Measurements from ENCODE around the gene NFYC.

GRCh38 chr1:40645118-40645680, 46.3 kb upstream of the NFYC start:
- TF ChIP-seq, protein P1, sequence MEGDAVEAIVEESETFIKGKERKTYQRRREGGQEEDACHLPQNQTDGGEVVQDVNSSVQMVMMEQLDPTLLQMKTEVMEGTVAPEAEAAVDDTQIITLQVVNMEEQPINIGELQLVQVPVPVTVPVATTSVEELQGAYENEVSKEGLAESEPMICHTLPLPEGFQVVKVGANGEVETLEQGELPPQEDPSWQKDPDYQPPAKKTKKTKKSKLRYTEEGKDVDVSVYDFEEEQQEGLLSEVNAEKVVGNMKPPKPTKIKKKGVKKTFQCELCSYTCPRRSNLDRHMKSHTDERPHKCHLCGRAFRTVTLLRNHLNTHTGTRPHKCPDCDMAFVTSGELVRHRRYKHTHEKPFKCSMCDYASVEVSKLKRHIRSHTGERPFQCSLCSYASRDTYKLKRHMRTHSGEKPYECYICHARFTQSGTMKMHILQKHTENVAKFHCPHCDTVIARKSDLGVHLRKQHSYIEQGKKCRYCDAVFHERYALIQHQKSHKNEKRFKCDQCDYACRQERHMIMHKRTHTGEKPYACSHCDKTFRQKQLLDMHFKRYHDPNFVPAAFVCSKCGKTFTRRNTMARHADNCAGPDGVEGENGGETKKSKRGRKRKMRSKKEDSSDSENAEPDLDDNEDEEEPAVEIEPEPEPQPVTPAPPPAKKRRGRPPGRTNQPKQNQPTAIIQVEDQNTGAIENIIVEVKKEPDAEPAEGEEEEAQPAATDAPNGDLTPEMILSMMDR (IDR thresholded peaks at IDR 0.05): no peak
- no peak for TF ChIP-seq POLR2A (IDR thresholded peaks at IDR 0.05)

Measured in heart left ventricle (tissue), 13 donors.